WTC11 (cell line): ENCODE data around the gene MEIS1. TPM values are rescaled to one million over a fixed set of nuclear protein-coding genes. Genes with fewer than 3 reads are reported as not detected.

Experiments
- ATAC-seq: fragments of 200-7000 bp; cut with Tn5 transposase; 2 replicates; pipeline ENCODE4 v1.10.0; 2021; ENCODE audit warnings: mild to moderate bottlenecking, moderate library complexity
- CTCF ChIA-PET: fragments of 300-600 bp; sonication (Branson Sonifier 250); formaldehyde crosslinking; loops from one replicate; lab custom pipeline; 2021; ENCODE audit warnings: antibody characterized with exemption; lab: Charles Lee
- POLR2A ChIA-PET: fragments of 350-600 bp; sonication (Branson Sonifier 250); formaldehyde crosslinking; loops from one replicate; lab custom pipeline; 2021; ENCODE audit warnings: antibody characterized with exemption; lab: Charles Lee
- DNase-seq: peaks from one replicate; pipeline ENCODE4 v3.0.0; 2021; ENCODE audit warnings: low spot score
- H3K27ac Mint-ChIP-seq: 2 replicates; pipeline ENCODE4 v1.8.0; 2021; ENCODE audit warnings: mixed read lengths
- H3K27me3 Mint-ChIP-seq: 2 replicates; pipeline ENCODE4 v1.8.0; 2021; ENCODE audit warnings: low read depth, mild to moderate bottlenecking, moderate library complexity, mixed read lengths
- H3K36me3 Mint-ChIP-seq: 2 replicates; pipeline ENCODE4 v1.8.0; 2021; ENCODE audit warnings: mixed read lengths
- H3K4me1 Mint-ChIP-seq: 2 replicates; pipeline ENCODE4 v1.8.0; 2022; ENCODE audit warnings: mixed read lengths
- H3K4me3 Mint-ChIP-seq: 2 replicates; pipeline ENCODE4 v1.8.0; 2021; ENCODE audit warnings: mild to moderate bottlenecking, moderate library complexity, mixed read lengths
- H3K9me3 Mint-ChIP-seq: 2 replicates; pipeline ENCODE4 v1.8.0; 2021; ENCODE audit warnings: mixed read lengths
- CREB1 ChIP-seq: sonication (generic); formaldehyde crosslinking; IDR thresholded peaks from 2 replicates; pipeline ENCODE4 v1.8.0; 2023; ENCODE audit warnings: mild to moderate bottlenecking, missing genetic modification reagents
- CREM ChIP-seq: sonication (generic); formaldehyde crosslinking; IDR thresholded peaks from 2 replicates; pipeline ENCODE4 v1.8.1; 2022; ENCODE audit warnings: mild to moderate bottlenecking, missing genetic modification reagents, moderate library complexity
- KAT7 ChIP-seq: sonication (generic); formaldehyde crosslinking; IDR thresholded peaks from 2 replicates; pipeline ENCODE4 v1.8.1; 2023; ENCODE audit warnings: missing genetic modification reagents, mild to moderate bottlenecking, borderline replicate concordance
- RORB ChIP-seq: fragments of 250-450 bp; sonication (Bioruptor Pico); IDR thresholded peaks from 2 replicates; pipeline ENCODE4 v1.9.0; 2021; ENCODE audit warnings: mild to moderate bottlenecking
- SMAD3 ChIP-seq: sonication (generic); formaldehyde crosslinking; IDR thresholded peaks from 2 replicates; pipeline ENCODE4 v1.8.0; 2022; ENCODE audit warnings: missing genetic modification reagents, mild to moderate bottlenecking, borderline replicate concordance
- TEAD4 ChIP-seq: sonication (generic); formaldehyde crosslinking; IDR thresholded peaks from 2 replicates; pipeline ENCODE4 v1.8.0; 2022; ENCODE audit warnings: mild to moderate bottlenecking, missing genetic modification reagents
- ZNF263 ChIP-seq: sonication (generic); formaldehyde crosslinking; IDR thresholded peaks from 2 replicates; pipeline ENCODE4 v1.8.1; 2022; ENCODE audit warnings: low read depth, mild to moderate bottlenecking, moderate library complexity, missing genetic modification reagents
- total RNA-seq: library from RNA; stranded (reverse); gene quantifications from 3 replicates; pipeline ENCODE4 v1.2.3, GENCODE V29; 2021
- TF ChIP-seq, protein P1 (sequence below): sonication (generic); formaldehyde crosslinking; conservative IDR thresholded peaks from 2 replicates; pipeline ENCODE4 v1.8.1; 2023; ENCODE audit warnings: mild to moderate bottlenecking, low read depth, missing genetic modification reagents, moderate library complexity
- TF ChIP-seq, protein P2 (sequence below): sonication (generic); formaldehyde crosslinking; IDR thresholded peaks from 2 replicates; pipeline ENCODE4 v1.8.0; 2022; ENCODE audit warnings: mild to moderate bottlenecking, missing genetic modification reagents
- TF ChIP-seq, protein P3 (sequence below): sonication (generic); formaldehyde crosslinking; IDR thresholded peaks from 2 replicates; pipeline ENCODE4 v1.8.1; 2023; ENCODE audit warnings: mild to moderate bottlenecking, missing genetic modification reagents, moderate library complexity
- TF ChIP-seq, protein P4 (sequence below): sonication (generic); formaldehyde crosslinking; IDR thresholded peaks from 2 replicates; pipeline ENCODE4 v1.8.0; 2023; ENCODE audit warnings: missing genetic modification reagents
- TF ChIP-seq, protein P5 (sequence below): sonication (generic); formaldehyde crosslinking; conservative IDR thresholded peaks from 2 replicates; pipeline ENCODE4 v1.8.1; 2022; ENCODE audit warnings: mild to moderate bottlenecking, missing genetic modification reagents
- TF ChIP-seq, protein P6 (sequence below): sonication (generic); formaldehyde crosslinking; IDR thresholded peaks from 2 replicates; pipeline ENCODE4 v1.8.1; 2022; ENCODE audit warnings: mild to moderate bottlenecking, moderate library complexity, missing genetic modification reagents
- TF ChIP-seq, protein P7 (sequence below): fragments of 250-450 bp; sonication (Bioruptor Pico); conservative IDR thresholded peaks from 2 replicates; pipeline ENCODE4 v1.9.0; 2021; ENCODE audit warnings: mild to moderate bottlenecking

The MEIS1 gene
- total RNA-seq, 1 experiment from 2014 or later = 0.48 TPM

DNA sequence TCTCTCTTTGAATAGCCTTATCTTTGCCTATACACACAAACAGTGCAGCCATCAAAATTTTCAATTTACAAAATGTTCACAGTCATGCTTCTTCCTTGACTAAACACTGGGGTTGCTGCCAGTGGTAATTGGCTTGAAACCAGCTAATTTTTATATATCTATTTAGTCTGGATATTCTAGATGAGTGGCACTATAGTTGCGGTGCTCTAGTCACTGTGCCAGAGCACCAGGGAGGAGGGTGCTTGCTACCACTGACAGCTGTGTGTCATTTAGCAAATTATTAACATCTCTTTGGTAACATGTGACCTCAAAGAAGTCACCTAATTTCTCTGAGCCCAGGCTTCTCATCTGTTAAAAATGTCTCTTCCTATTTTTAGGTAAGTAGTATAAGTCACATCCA, 130.4 kb downstream of the MEIS1 start (continued):
- TF ChIP-seq ZNF263 (CRISPR knock-in tag) (no peak), SMAD3 (no peak), CREM (CRISPR knock-in tag) (no peak)
- TF ChIP-seq, protein P1, sequence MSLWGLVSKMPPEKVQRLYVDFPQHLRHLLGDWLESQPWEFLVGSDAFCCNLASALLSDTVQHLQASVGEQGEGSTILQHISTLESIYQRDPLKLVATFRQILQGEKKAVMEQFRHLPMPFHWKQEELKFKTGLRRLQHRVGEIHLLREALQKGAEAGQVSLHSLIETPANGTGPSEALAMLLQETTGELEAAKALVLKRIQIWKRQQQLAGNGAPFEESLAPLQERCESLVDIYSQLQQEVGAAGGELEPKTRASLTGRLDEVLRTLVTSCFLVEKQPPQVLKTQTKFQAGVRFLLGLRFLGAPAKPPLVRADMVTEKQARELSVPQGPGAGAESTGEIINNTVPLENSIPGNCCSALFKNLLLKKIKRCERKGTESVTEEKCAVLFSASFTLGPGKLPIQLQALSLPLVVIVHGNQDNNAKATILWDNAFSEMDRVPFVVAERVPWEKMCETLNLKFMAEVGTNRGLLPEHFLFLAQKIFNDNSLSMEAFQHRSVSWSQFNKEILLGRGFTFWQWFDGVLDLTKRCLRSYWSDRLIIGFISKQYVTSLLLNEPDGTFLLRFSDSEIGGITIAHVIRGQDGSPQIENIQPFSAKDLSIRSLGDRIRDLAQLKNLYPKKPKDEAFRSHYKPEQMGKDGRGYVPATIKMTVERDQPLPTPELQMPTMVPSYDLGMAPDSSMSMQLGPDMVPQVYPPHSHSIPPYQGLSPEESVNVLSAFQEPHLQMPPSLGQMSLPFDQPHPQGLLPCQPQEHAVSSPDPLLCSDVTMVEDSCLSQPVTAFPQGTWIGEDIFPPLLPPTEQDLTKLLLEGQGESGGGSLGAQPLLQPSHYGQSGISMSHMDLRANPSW (CRISPR knock-in tag) = no peak
- TF ChIP-seq, protein P2, sequence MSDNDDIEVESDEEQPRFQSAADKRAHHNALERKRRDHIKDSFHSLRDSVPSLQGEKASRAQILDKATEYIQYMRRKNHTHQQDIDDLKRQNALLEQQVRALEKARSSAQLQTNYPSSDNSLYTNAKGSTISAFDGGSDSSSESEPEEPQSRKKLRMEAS (CRISPR knock-in tag) = no peak
- TF ChIP-seq, protein P3, sequence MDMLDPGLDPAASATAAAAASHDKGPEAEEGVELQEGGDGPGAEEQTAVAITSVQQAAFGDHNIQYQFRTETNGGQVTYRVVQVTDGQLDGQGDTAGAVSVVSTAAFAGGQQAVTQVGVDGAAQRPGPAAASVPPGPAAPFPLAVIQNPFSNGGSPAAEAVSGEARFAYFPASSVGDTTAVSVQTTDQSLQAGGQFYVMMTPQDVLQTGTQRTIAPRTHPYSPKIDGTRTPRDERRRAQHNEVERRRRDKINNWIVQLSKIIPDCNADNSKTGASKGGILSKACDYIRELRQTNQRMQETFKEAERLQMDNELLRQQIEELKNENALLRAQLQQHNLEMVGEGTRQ (CRISPR knock-in tag) = no peak
- TF ChIP-seq, protein P4, sequence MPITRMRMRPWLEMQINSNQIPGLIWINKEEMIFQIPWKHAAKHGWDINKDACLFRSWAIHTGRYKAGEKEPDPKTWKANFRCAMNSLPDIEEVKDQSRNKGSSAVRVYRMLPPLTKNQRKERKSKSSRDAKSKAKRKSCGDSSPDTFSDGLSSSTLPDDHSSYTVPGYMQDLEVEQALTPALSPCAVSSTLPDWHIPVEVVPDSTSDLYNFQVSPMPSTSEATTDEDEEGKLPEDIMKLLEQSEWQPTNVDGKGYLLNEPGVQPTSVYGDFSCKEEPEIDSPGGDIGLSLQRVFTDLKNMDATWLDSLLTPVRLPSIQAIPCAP = no peak

DNA sequence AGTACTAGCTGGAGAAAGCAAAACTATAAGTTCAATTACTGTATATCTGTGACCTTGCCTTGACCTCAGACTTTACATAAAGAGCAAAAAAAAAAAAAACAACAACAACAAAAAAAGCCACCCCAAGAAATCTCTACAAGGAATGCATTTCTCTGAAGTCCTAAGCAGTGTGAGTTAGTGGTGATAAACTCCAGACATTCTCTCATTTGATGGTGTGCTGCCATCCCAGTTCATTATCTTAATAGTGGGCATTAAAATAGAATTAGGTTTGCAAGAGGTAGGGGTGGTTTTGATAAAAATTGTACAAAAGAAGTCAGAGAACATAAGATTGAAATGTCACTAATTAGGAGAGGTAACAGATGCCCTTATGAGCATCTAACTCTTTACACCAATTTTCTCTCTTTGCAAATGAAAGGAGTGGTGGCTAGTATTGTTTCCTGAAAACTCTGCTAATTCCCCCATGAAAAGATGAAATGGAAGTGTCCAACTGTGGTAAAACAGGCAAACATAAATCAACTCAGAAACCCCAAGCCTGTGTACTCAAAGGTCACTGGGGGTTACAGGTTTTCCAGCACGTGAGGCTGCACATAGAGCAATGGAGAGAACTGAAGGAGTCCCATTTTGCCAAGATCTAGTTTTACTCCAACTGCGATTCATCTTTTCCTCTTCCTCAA, 131.9 kb downstream of the MEIS1 start:
- CTCF ChIA-PET = interaction anchor here (0.7 kb wide), 1 partner anchor 141 kb away, joined by 3 read pairs; no protein-coding TSS in a partner anchor
- Mint-ChIP-seq H3K4me1 (peaks cover 31% of the 10 kb centered on the region), H3K4me3 (no peak overlapping the region), H3K27ac (no peak overlapping the region), H3K36me3 (no peaks in the 10 kb centered on the region), H3K27me3 (peaks cover 8% of the 10 kb centered on the region), H3K9me3 (no peaks in the 10 kb centered on the region)
- ATAC-seq (no peak), DNase-seq (no peak)
- peak; percentile 7; the same call in 1 of the 2 replicates for TF ChIP-seq RORB (CRISPR knock-in tag)
- no peak for TF ChIP-seq KAT7 (CRISPR knock-in tag)
- POLR2A ChIA-PET = no interaction called here

DNA sequence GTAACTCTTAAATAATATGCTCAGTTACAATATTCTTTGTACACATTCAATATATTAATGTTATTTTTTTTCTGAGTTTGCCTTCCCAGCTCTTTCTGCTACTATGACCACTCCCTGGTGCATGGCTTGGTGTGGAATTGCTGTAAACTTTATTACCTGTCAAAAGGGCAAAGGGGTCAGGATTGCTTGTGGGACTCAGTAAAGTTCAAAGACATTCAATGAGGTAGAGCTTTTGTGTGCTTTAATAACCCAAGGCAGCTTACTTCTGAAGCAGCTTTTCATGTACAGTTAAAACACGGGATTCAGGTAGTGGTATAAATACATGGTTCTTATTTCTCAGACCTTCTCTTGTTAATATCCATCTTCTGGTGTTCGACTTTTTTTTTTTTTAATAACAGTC, 132.8 kb downstream of the MEIS1 start:
- no peak for ATAC-seq
- TF ChIP-seq, protein P5, sequence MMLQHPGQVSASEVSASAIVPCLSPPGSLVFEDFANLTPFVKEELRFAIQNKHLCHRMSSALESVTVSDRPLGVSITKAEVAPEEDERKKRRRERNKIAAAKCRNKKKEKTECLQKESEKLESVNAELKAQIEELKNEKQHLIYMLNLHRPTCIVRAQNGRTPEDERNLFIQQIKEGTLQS (CRISPR knock-in tag) = no peak
- TF ChIP-seq, protein P6, sequence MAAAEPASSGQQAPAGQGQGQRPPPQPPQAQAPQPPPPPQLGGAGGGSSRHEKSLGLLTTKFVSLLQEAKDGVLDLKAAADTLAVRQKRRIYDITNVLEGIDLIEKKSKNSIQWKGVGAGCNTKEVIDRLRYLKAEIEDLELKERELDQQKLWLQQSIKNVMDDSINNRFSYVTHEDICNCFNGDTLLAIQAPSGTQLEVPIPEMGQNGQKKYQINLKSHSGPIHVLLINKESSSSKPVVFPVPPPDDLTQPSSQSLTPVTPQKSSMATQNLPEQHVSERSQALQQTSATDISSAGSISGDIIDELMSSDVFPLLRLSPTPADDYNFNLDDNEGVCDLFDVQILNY (CRISPR knock-in tag) = no peak
- no peak for TF ChIP-seq TEAD4 (CRISPR knock-in tag)
- TF ChIP-seq, all 79 proteins: peak for 0
- H3K9me3 Mint-ChIP-seq = no peaks in the 10 kb centered on the region
- H3K4me3 Mint-ChIP-seq = no peak overlapping the region
- CTCF ChIA-PET = no interaction called here
- POLR2A ChIA-PET = no interaction called here
- H3K27me3 Mint-ChIP-seq = peaks cover 12% of the 10 kb centered on the region
- no peak for DNase-seq
- peaks cover 27% of the 10 kb centered on the region for H3K4me1 Mint-ChIP-seq
- no peak overlapping the region for H3K27ac Mint-ChIP-seq
- no peaks in the 10 kb centered on the region for H3K36me3 Mint-ChIP-seq

DNA sequence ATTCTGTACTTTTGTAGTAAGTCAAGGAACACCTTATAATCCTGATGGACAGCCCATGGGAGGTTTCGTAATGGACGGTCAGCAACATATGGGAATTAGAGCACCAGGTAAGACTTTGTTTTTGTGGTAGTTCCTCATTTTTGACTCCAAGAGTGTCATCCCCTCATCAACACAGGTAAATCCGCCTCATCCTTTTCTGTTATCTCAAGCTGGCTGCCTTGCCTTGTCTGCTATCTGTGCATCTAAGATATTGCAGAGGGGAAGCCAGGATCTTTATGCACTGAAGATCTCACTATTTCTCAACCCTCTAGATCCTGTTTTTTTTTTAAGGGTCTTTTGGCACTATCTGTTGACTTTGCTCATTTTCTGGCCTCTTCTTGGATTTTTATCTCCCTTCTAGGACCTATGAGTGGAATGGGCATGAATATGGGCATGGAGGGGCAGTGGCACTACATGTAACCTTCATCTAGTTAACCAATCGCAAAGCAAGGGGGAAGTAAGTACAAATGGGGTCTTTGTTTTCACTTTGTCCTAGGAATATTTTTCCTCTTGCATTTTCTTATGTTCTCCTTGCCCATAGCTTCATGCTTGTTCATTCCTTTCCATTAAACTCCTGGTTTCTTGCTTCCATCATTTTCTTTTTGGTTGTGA, 133.8 kb downstream of the MEIS1 start:
- Mint-ChIP-seq H3K27ac (no peak overlapping the region), H3K36me3 (no peaks in the 10 kb centered on the region), H3K4me3 (no peak overlapping the region), H3K27me3 (peaks cover 12% of the 10 kb centered on the region), H3K4me1 (peaks cover 26% of the 10 kb centered on the region), H3K9me3 (no peaks in the 10 kb centered on the region)
- ChIA-PET CTCF (no interaction called here), POLR2A (no interaction called here)
- DNase-seq (no peak), ATAC-seq (no peak)
- TF ChIP-seq, protein P7, sequence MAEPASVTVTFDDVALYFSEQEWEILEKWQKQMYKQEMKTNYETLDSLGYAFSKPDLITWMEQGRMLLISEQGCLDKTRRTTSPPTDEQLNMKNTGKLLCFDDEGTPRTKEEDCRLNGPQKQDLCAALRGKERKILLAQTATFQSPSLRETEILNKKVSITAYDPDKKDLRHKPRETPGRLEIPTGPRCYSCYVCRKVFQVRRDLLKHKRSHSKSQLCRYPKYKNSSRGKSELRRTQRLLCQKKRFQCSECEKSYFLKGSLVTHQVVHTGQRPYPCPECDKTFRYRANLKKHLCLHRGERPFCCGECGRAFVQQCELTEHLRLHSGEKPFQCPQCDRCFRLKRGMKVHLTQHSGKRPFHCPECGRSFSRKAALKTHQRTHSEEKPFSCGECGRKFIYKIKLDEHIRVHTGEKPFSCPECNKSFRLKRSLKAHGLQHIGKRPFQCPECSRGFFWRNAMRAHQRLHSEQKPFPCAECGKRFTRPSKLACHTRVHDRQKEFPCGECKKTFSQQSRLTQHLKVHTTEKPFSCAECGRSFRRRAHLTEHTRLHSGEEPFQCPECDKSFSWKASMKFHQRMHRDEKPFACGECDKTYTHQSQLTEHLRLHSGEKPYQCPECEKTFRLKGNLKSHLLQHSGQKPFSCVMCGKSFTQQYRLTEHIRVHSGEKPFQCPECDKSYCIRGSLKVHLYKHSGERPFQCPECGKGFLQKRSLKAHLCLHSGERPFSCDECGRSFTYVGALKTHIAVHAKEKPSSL = no peak
- TF ChIP-seq, protein P6 (CRISPR knock-in tag) = no peak
- no peak for TF ChIP-seq CREB1 (CRISPR knock-in tag)
